HG03066 (cell line): Measurements from ENCODE around the gene MACF1.

Experiments
- ATAC-seq: cut with Tn5 transposase; IDR thresholded peaks from one replicate; pipeline ENCODE4 v1.9.1; 2021; ENCODE audit warnings: low read depth; ENCODE audit not compliant: unreplicated experiment

Gene MACF1

GRCh38 chr1:39255222-39255621, 50.7 kb downstream of the MACF1 start:
- no peak for ATAC-seq

GRCh38 chr1:39258146-39258924, 53.8 kb downstream of the MACF1 start:
- ATAC-seq, result no peak

GRCh38 chr1:39258925-39259244, 54.4 kb downstream of the MACF1 start:
- ATAC-seq, result no peak

DNA sequence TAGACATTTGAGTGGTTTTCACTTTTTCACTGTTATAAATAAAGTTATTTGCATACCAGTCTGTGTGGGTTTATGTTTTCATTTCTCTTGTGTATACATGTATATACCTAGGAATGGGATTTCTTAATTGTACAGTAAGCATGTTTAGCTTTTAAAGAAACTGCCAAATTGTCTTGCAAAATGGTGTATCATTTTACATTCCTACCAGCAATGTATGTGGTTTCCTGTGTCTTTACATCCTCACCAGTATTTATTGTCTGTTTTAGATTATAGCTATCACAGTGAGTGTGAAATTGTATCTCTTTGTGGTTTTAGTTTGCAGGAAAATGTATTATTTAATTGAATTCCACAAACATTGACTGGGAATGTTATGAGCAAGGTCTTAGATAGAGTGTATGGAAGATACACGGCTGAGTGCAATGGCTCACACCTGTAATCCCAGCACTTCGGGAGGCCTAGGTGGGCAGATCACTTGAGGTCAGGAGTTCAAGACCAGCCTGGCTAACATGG, 57.3 kb downstream of the MACF1 start:
- ATAC-seq, result no peak

DNA sequence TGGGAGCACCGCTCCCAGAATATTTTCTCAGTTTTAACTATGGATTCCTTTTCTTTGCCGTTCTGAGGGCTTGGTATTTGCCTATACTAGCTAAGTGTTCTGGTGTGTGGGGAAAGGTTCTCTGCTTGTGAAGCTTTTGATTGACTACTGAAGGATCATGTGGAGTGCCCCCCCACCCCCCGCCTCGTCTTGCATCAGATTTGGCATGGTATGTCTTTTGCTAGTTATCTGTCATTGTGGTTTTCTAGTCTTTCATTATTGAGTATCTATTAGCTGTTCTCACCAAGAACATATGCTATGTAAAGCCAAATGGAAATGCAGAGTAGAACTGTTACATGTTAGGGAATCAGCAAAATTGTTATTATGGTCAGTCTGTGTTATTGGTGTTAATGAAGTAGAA, 58.3 kb downstream of the MACF1 start:
- no peak for ATAC-seq

DNA sequence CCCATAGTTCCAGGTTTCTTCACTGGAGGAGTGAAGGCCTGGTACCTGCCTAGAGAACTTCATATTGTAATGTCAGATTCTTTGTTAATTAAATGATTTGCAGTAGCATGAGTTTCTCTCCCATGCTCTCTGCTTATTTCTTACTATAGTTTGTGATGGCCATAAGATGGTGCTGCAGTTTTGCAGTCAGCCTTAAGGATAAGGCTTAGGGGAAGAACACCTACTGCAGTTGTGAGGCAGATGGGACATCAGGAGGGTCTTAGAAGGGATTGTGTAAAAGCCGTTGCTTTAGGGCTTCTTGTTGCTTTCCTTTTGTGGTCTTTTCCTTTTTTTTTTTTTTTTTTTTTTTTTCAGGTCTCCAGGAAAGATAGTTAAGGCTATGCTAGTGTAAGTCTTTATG, 61.8 kb downstream of the MACF1 start:
- no peak for ATAC-seq

DNA sequence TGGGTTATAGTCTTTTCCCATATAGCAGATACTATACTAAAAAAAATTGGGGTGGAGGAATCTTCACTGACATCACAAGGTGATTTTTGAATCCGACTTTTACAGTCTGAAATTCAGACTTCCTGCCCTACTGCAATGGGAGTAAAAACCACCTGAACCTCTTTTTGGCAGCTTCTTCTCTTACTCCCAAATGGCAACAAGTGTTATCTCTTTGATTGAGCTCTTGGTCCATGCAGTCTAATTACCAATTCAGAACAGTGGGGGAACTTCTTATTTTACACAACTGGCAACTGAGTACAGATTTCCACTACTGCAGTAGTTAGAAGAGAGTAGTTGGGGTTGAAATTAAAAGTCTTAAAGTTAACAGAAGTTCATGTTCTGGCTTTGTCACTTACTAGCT, 62.3 kb downstream of the MACF1 start:
- ATAC-seq, result no peak

DNA sequence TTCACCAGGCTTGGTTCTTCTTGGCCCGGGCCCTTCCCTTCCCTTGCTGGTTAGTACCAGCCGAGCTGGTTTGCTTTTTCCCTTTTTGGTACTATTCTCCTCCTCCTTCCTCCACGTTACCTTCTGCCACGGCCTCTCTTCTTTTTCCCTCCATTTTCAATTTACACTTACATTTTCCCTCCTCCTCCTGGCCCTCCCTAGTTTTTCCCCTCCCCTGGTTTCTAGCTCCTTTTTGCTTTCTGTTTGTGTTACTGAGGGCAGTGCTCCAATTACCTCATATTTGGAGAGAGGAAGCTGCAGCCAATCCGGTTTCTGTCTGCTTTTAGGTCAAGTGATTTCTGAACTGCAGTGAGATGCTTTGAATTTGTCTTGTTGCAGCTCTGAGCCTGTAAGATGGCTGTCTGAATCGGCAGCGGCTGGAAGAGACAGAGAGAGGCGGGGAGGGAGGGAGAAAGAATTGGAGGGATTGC, 63.7 kb downstream of the MACF1 start:
- ATAC-seq, result no peak

GRCh38 chr1:39268906-39269305, 64.4 kb downstream of the MACF1 start:
- ATAC-seq, result no peak

DNA sequence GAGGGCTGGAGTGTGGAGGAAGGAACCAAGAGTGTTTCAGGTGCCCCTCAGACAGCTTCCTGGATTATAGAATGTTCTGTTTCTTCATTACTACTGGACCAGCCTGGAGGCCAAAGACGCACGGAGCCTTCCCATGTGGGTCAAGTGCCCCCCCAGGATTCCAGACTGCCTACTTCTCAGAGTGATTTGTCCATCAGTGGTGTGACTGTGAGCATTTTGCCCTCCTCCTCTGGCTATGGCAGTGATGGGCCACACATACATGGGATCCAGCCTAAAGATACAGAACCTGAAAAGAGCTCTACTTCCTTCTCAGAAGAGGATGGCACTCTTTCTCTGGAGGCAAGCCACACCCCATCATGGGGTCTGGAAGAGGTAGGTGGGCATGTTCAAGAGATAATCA, 64.9 kb downstream of the MACF1 start:
- no peak for ATAC-seq

- ATAC-seq, result no peak
These were observed 65.4 kb downstream of the MACF1 start for GRCh38 chr1:39269791-39270342.

DNA sequence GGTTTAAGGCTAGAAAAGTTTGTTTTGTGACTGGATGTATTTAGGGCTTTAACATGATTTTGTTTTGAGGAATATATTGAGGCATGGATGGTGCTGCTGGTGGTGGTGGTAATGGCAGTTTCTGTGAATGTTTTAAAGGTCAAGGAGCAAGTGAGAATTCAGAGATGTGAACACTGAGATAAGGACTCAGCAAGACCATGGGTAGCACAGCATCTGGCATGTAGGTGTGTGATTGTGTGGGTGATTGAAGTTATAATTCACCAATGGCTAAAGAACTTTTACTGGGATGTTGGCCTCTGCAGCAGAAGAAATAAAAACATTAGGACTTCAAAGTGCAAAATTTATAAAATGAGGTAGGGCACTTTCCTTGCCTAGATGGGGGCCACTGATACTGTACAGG, 65.9 kb downstream of the MACF1 start:
- no peak for ATAC-seq

GRCh38 chr1:39272027-39272797, 67.7 kb downstream of the MACF1 start:
- ATAC-seq, result peak; percentile 49

- ATAC-seq, result no peak
These were observed 68.4 kb downstream of the MACF1 start for GRCh38 chr1:39272798-39273469.

- no peak for ATAC-seq
These were observed 71.5 kb downstream of the MACF1 start for GRCh38 chr1:39275836-39276507.

- no peak for ATAC-seq
These were observed 73.4 kb downstream of the MACF1 start for GRCh38 chr1:39277879-39278278.

GRCh38 chr1:39282537-39283216, 78.2 kb downstream of the MACF1 start:
- no peak for ATAC-seq

DNA sequence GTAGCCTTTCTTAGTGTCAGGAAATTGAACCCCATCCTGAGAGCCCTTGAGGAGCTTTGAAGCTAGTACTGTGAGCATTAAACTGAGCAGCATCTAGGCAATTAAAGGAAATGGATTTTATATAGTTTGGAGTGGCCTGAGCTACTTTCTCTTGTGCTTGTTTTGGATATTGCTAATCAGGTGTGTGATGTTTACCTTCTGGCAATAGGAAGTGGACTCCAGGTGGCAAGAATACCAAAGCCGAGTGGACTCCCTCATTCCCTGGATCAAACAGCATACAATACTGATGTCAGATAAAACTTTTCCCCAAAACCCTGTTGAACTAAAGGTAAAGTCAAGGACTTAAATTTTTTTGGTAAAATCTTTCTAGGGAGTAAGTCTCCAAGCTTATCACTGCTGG, 79.4 kb downstream of the MACF1 start:
- no peak for ATAC-seq

DNA sequence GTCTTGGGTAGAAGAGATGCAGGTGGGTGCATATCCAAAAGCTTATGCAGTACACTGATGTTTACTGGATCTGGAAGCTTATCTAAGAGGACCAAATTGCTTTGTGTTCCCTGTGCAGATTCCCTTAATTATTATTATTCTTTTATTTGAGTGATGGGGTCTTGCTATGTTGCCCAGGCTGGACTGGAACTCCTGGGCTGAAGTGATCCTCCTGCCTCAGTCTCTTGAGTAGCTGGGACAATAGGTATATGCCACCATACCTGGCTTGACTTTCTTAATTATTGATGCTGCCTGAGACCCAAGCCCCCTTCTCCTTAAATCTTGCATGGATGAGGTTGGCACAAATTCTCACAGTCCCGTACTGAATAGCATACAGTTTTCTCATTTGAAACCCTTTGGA, 83.0 kb downstream of the MACF1 start:
- no peak for ATAC-seq
